ENCODE results near the gene DGCR2. TPM values are rescaled to one million over a fixed set of nuclear protein-coding genes. Genes with fewer than 3 reads are reported as not detected.

The DGCR2 gene
- total and polyA plus RNA-seq, 2 donors (not counting 1 experiment from before 2014, with no cell fraction given) = 34.3 to 39.5 TPM

GRCh38 chr22:19125474-19126308 is 3.5 kb upstream of the DGCR2 start:
- DNase-seq (ENCODE audit: low read depth in 2 of 2) = no peak
- H3K4me3 ChIP-seq (replicated peaks in 1 of 4; ENCODE audit: control extremely low read depth in 1 of 4, insufficient read depth in 1 of 4, low read depth in 3 of 4, low read length in 4 of 4) = no peak overlapping the region
- H3K9ac ChIP-seq (ENCODE audit: insufficient read depth, low read length) = no peak overlapping the region
- no peak for TF ChIP-seq EZH2 (IDR thresholded peaks at IDR 0.05; ENCODE audit: low read length, missing control alignments)
- TF ChIP-seq, protein P1, sequence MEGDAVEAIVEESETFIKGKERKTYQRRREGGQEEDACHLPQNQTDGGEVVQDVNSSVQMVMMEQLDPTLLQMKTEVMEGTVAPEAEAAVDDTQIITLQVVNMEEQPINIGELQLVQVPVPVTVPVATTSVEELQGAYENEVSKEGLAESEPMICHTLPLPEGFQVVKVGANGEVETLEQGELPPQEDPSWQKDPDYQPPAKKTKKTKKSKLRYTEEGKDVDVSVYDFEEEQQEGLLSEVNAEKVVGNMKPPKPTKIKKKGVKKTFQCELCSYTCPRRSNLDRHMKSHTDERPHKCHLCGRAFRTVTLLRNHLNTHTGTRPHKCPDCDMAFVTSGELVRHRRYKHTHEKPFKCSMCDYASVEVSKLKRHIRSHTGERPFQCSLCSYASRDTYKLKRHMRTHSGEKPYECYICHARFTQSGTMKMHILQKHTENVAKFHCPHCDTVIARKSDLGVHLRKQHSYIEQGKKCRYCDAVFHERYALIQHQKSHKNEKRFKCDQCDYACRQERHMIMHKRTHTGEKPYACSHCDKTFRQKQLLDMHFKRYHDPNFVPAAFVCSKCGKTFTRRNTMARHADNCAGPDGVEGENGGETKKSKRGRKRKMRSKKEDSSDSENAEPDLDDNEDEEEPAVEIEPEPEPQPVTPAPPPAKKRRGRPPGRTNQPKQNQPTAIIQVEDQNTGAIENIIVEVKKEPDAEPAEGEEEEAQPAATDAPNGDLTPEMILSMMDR (conservative IDR thresholded peaks at IDR 0.05 in 1 of 2, IDR thresholded peaks at IDR 0.05 in 1 of 2; ENCODE audit: low read depth in 1 of 2, low read length in 2 of 2) = no peak
- peaks cover 2% of the 10 kb centered on the region for H3K4me1 ChIP-seq (ENCODE audit: control insufficient read depth, extremely low read depth, insufficient read depth, low read length)
- H2AFZ ChIP-seq (ENCODE audit: low read length) = no peak overlapping the region
- H3K27me3 ChIP-seq (ENCODE audit: control insufficient read depth, insufficient read depth, low read length) = no peaks in the 10 kb centered on the region
- no peaks in the 10 kb centered on the region for H3K36me3 ChIP-seq (ENCODE audit: control insufficient read depth, insufficient read depth, low read length)
- peaks cover 2% of the 10 kb centered on the region for H4K20me1 ChIP-seq (ENCODE audit: control insufficient read depth, extremely low read depth, insufficient read depth, low read length)
- H3K9me3 ChIP-seq (ENCODE audit: control insufficient read depth, insufficient read depth, low read depth, low read length) = no peaks in the 10 kb centered on the region
- H3K27ac ChIP-seq (ENCODE audit: insufficient read depth, low read length) = no peak overlapping the region
- H3K79me2 ChIP-seq (ENCODE audit: control insufficient read depth, insufficient read depth, low read length) = peaks cover 11% of the 10 kb centered on the region
- H3K4me2 ChIP-seq (ENCODE audit: extremely low read depth, insufficient read depth, low read length) = no peak overlapping the region

- Histone ChIP-seq H3K79me2 (ENCODE audit: control insufficient read depth, insufficient read depth, low read length) (peaks cover 18% of the 10 kb centered on the region), H3K36me3 (ENCODE audit: control insufficient read depth, insufficient read depth, low read length) (peaks cover 2% of the 10 kb centered on the region), H3K27ac (ENCODE audit: insufficient read depth, low read length) (no peak overlapping the region), H3K9ac (ENCODE audit: insufficient read depth, low read length) (no peak overlapping the region), H4K20me1 (ENCODE audit: control insufficient read depth, extremely low read depth, insufficient read depth, low read length) (peaks cover 2% of the 10 kb centered on the region), H2AFZ (ENCODE audit: low read length) (no peak overlapping the region), H3K4me2 (ENCODE audit: extremely low read depth, insufficient read depth, low read length) (no peak overlapping the region), H3K9me3 (ENCODE audit: control insufficient read depth, insufficient read depth, low read depth, low read length) (no peaks in the 10 kb centered on the region), H3K4me3 (replicated peaks in 1 of 4; ENCODE audit: control extremely low read depth in 1 of 4, insufficient read depth in 1 of 4, low read depth in 3 of 4, low read length in 4 of 4) (no peak overlapping the region), H3K4me1 (ENCODE audit: control insufficient read depth, extremely low read depth, insufficient read depth, low read length) (peaks cover 4% of the 10 kb centered on the region), H3K27me3 (ENCODE audit: control insufficient read depth, insufficient read depth, low read length) (no peaks in the 10 kb centered on the region)
- TF ChIP-seq EZH2 (IDR thresholded peaks at IDR 0.05; ENCODE audit: low read length, missing control alignments) = no peak
- TF ChIP-seq, protein P1 (conservative IDR thresholded peaks at IDR 0.05 in 1 of 2, IDR thresholded peaks at IDR 0.05 in 1 of 2; ENCODE audit: low read depth in 1 of 2, low read length in 2 of 2) = no peak
- DNase-seq (ENCODE audit: low read depth in 2 of 2) = no peak
Measured at GRCh38 chr22:19125011-19125410, 2.8 kb upstream of the DGCR2 start.

- Histone ChIP-seq H3K36me3 (ENCODE audit: control insufficient read depth, insufficient read depth, low read length) (peaks cover 2% of the 10 kb centered on the region), H3K4me1 (ENCODE audit: control insufficient read depth, extremely low read depth, insufficient read depth, low read length) (peaks cover 4% of the 10 kb centered on the region), H4K20me1 (ENCODE audit: control insufficient read depth, extremely low read depth, insufficient read depth, low read length) (peaks cover 2% of the 10 kb centered on the region), H3K4me3 (replicated peaks in 1 of 4; ENCODE audit: control extremely low read depth in 1 of 4, insufficient read depth in 1 of 4, low read depth in 3 of 4, low read length in 4 of 4) (no peak overlapping the region), H3K27ac (ENCODE audit: insufficient read depth, low read length) (no peak overlapping the region), H3K79me2 (ENCODE audit: control insufficient read depth, insufficient read depth, low read length) (peaks cover 23% of the 10 kb centered on the region), H3K27me3 (ENCODE audit: control insufficient read depth, insufficient read depth, low read length) (no peaks in the 10 kb centered on the region), H2AFZ (ENCODE audit: low read length) (no peak overlapping the region), H3K9ac (ENCODE audit: insufficient read depth, low read length) (no peak overlapping the region), H3K4me2 (ENCODE audit: extremely low read depth, insufficient read depth, low read length) (no peak overlapping the region), H3K9me3 (ENCODE audit: control insufficient read depth, insufficient read depth, low read depth, low read length) (no peaks in the 10 kb centered on the region)
- TF ChIP-seq, protein P1 (conservative IDR thresholded peaks at IDR 0.05 in 1 of 2, IDR thresholded peaks at IDR 0.05 in 1 of 2; ENCODE audit: low read depth in 1 of 2, low read length in 2 of 2) = no peak
- no peak for TF ChIP-seq EZH2 (IDR thresholded peaks at IDR 0.05; ENCODE audit: low read length, missing control alignments)
- no peak for DNase-seq (ENCODE audit: low read depth in 2 of 2)
Measured at GRCh38 chr22:19124377-19124776, 2.2 kb upstream of the DGCR2 start.
